SK-N-SH (cell line): ENCODE results near the gene ELAC2.

Experiments
- CTCF ChIP-seq: fragments of 200-600 bp; sonication (generic); IDR thresholded peaks from 2 replicates; pipeline ENCODE4 v1.6.1; 2017; ENCODE audit warnings: antibody characterized with exemption, mild to moderate bottlenecking, moderate library complexity
- ELF1 ChIP-seq: IDR thresholded peaks from 2 replicates; pipeline ENCODE4 v1.4.0; 2012
- EZH2phosphoT487 ChIP-seq: fragments of 200-600 bp; sonication (generic); IDR thresholded peaks from 2 replicates; pipeline ENCODE4 v1.6.1; 2017; ENCODE audit warnings: low read depth, mixed run types, mild to moderate bottlenecking, antibody characterized with exemption, moderate library complexity, borderline replicate concordance
- FOXJ3 ChIP-seq: sonication (generic); formaldehyde crosslinking; IDR thresholded peaks from 2 replicates; pipeline ENCODE4 v1.5.1; 2020; ENCODE audit warnings: mild to moderate bottlenecking, missing genetic modification reagents
- FOXM1 ChIP-seq: IDR thresholded peaks from 2 replicates; pipeline ENCODE4 v1.4.0; 2012; ENCODE audit warnings: low read depth, mild to moderate bottlenecking
- MXI1 ChIP-seq: IDR thresholded peaks from 2 replicates; pipeline ENCODE4 v1.6.1; 2012; ENCODE audit warnings: mild to moderate bottlenecking, low read depth, low read length, improper control_type of control experiment
- RCOR1 ChIP-seq: fragments of 150-350 bp; IDR thresholded peaks from 2 replicates; pipeline ENCODE4 v1.6.1; 2017; ENCODE audit warnings: antibody characterized with exemption, low read length
- REST ChIP-seq: IDR thresholded peaks from 2 replicates; pipeline ENCODE4 v1.6.1; 2012; ENCODE audit warnings: mild to moderate bottlenecking, low read depth, low read length, moderate library complexity
- TAF1 ChIP-seq: IDR thresholded peaks from 2 replicates; pipeline ENCODE4 v1.6.1; 2012; ENCODE audit warnings: low read depth, mild to moderate bottlenecking, low read length, moderate library complexity, borderline replicate concordance
- USF1 ChIP-seq: IDR thresholded peaks from 2 replicates; pipeline ENCODE4 v1.4.0; 2012; ENCODE audit warnings: low read depth, borderline replicate concordance
- TF ChIP-seq, protein P1 (sequence below): IDR thresholded peaks from 2 replicates; pipeline ENCODE4 v1.4.0; 2012; ENCODE audit warnings: low read depth, borderline replicate concordance

DNA sequence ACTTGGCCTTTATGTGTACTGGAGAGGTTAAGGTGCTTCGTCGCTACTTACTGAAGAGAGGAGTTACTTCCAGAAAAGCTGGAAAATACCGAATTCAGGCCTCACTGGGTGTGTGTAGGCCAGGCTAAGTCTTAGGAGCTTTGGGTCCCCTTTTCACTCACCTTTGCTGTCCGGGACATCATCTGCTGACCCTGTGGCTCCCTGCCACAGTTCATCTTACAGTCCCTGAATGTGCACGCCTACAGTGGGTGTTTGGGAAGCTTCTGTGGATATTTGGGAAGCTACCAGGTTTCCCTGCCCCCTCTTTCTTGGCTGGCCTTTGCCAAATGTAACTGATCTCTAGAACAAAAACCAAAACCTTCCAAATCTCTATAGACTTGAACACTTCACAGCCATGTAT lies 51.4 kb downstream of the ELAC2 start:
- TF ChIP-seq USF1 = no peak
- TF ChIP-seq REST = no peak
- TF ChIP-seq FOXM1 = no peak
- TF ChIP-seq EZH2phosphoT487 = no peak
- no peak for TF ChIP-seq CTCF
- no peak for TF ChIP-seq RCOR1
- TF ChIP-seq MXI1 = no peak
- TF ChIP-seq, protein P1, sequence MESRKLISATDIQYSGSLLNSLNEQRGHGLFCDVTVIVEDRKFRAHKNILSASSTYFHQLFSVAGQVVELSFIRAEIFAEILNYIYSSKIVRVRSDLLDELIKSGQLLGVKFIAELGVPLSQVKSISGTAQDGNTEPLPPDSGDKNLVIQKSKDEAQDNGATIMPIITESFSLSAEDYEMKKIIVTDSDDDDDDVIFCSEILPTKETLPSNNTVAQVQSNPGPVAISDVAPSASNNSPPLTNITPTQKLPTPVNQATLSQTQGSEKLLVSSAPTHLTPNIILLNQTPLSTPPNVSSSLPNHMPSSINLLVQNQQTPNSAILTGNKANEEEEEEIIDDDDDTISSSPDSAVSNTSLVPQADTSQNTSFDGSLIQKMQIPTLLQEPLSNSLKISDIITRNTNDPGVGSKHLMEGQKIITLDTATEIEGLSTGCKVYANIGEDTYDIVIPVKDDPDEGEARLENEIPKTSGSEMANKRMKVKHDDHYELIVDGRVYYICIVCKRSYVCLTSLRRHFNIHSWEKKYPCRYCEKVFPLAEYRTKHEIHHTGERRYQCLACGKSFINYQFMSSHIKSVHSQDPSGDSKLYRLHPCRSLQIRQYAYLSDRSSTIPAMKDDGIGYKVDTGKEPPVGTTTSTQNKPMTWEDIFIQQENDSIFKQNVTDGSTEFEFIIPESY = no peak
- no peak for TF ChIP-seq ELF1
- TF ChIP-seq FOXJ3 (CRISPR knock-in tag) = no peak
- no peak for TF ChIP-seq TAF1
